Measurements from ENCODE around the gene MZT2B.
"Not testable (repeated sequence)": the region's sequence is repeated elsewhere in the genome, so short reads cannot be mapped to it uniquely, and the experiment has no call there.

MZT2B gene

GRCh38 chr2:130152816-130153595 is 29.1 kb upstream of the MZT2B start:
- DNase-seq = no peak

- not testable (repeated sequence) for DNase-seq
Measured at GRCh38 chr2:130153721-130154422, 28.2 kb upstream of the MZT2B start.

- DNase-seq = not testable (repeated sequence)
Measured at GRCh38 chr2:130154423-130154770, 27.7 kb upstream of the MZT2B start.

- DNase-seq = no peak
Measured at GRCh38 chr2:130154773-130155765, 27.0 kb upstream of the MZT2B start.

GRCh38 chr2:130155956-130156623 is 26.0 kb upstream of the MZT2B start:
- DNase-seq = peak; percentile 26

- DNase-seq = no peak
Measured at GRCh38 chr2:130156624-130157004, 25.4 kb upstream of the MZT2B start.

GRCh38 chr2:130157354-130157753 is 24.7 kb upstream of the MZT2B start:
- DNase-seq = not testable (repeated sequence)

GRCh38 chr2:130157825-130158514 is 24.1 kb upstream of the MZT2B start:
- DNase-seq = peak; percentile 30

- no peak for DNase-seq
Measured at GRCh38 chr2:130158631-130159030, 23.4 kb upstream of the MZT2B start.

GRCh38 chr2:130159376-130159775 is 22.7 kb upstream of the MZT2B start:
- not testable (repeated sequence) for DNase-seq

GRCh38 chr2:130160131-130160530 is 21.9 kb upstream of the MZT2B start:
- DNase-seq = no peak

GRCh38 chr2:130160838-130161705 is 21.0 kb upstream of the MZT2B start:
- DNase-seq = not testable (repeated sequence)

GRCh38 chr2:130162486-130162885 is 19.6 kb upstream of the MZT2B start:
- DNase-seq = not testable (repeated sequence)

GRCh38 chr2:130162968-130163367 is 19.1 kb upstream of the MZT2B start:
- no peak for DNase-seq

GRCh38 chr2:130165293-130166016 is 16.6 kb upstream of the MZT2B start:
- DNase-seq = no peak

- DNase-seq = not testable (repeated sequence)
Measured at GRCh38 chr2:130166611-130167010, 15.5 kb upstream of the MZT2B start.

- DNase-seq = peak; percentile 27
Measured at GRCh38 chr2:130169163-130169562, 12.9 kb upstream of the MZT2B start.

GRCh38 chr2:130169896-130170295 is 12.2 kb upstream of the MZT2B start:
- DNase-seq = no peak

GRCh38 chr2:130174866-130175265 is 7.2 kb upstream of the MZT2B start:
- peak; percentile 48 for DNase-seq
